Measurements from ENCODE around the gene CCDC57. TPM values are rescaled to one million over a fixed set of nuclear protein-coding genes. Genes with fewer than 3 reads are reported as not detected.

Gene CCDC57
- total and polyA plus RNA-seq, 4 donors = 5.4 to 19.1 (median 11.7) TPM

- TF ChIP-seq EGR1 (IDR thresholded peaks at IDR 0.05; ENCODE audit: low read depth in 2 of 2) (no peak), NR2F2 (IDR thresholded peaks at IDR 0.05) (peak; percentile 64), SP1 (IDR thresholded peaks at IDR 0.05) (peak; percentile 91), JUND (IDR thresholded peaks at IDR 0.05) (peak; percentile 45 to 53), GABPA (IDR thresholded peaks at IDR 0.05 in 1 of 2, conservative IDR thresholded peaks at IDR 0.05 in 1 of 2) (no peak), REST (IDR thresholded peaks at IDR 0.05) (peak; percentile 36), FOXA2 (IDR thresholded peaks at IDR 0.05) (peak; percentile 6), FOXA1 (IDR thresholded peaks at IDR 0.05) (no peak), ATF3 (IDR thresholded peaks at IDR 0.05) (no peak), HNF4A (conservative IDR thresholded peaks at IDR 0.05) (peak; percentile 97 to 99), ZBTB33 (IDR thresholded peaks at IDR 0.05) (no peak), RXRA (IDR thresholded peaks at IDR 0.05) (peak; percentile 78 to 92), RAD21 (IDR thresholded peaks at IDR 0.05) (no peak), TAF1 (conservative IDR thresholded peaks at IDR 0.05) (no peak), HNF4G (IDR thresholded peaks at IDR 0.05) (peak; percentile 98), YY1 (IDR thresholded peaks at IDR 0.05) (no peak)
- TF ChIP-seq, protein P1, sequence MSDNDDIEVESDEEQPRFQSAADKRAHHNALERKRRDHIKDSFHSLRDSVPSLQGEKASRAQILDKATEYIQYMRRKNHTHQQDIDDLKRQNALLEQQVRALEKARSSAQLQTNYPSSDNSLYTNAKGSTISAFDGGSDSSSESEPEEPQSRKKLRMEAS (IDR thresholded peaks at IDR 0.05) = no peak
- TF ChIP-seq, protein P2, sequence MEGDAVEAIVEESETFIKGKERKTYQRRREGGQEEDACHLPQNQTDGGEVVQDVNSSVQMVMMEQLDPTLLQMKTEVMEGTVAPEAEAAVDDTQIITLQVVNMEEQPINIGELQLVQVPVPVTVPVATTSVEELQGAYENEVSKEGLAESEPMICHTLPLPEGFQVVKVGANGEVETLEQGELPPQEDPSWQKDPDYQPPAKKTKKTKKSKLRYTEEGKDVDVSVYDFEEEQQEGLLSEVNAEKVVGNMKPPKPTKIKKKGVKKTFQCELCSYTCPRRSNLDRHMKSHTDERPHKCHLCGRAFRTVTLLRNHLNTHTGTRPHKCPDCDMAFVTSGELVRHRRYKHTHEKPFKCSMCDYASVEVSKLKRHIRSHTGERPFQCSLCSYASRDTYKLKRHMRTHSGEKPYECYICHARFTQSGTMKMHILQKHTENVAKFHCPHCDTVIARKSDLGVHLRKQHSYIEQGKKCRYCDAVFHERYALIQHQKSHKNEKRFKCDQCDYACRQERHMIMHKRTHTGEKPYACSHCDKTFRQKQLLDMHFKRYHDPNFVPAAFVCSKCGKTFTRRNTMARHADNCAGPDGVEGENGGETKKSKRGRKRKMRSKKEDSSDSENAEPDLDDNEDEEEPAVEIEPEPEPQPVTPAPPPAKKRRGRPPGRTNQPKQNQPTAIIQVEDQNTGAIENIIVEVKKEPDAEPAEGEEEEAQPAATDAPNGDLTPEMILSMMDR (IDR thresholded peaks at IDR 0.05; ENCODE audit: low read depth, low read length, missing input control) = no peak
- no peak overlapping the region for H3K4me3 ChIP-seq (ENCODE audit: low read depth in 1 of 3, low read length in 3 of 3)
- peaks cover 0 to 5% (median under 1%) of the 10 kb centered on the region in 4 donors for H3K36me3 ChIP-seq (ENCODE audit: control insufficient read depth in 4 of 4, insufficient read depth in 3 of 4, low read depth in 1 of 4, low read length in 3 of 4)
- no peak overlapping the region for H3K27ac ChIP-seq (ENCODE audit: low read depth in 1 of 2, low read length in 2 of 2)
- no peak overlapping the region for H3K9ac ChIP-seq (ENCODE audit: low read depth in 1 of 2, low read length in 2 of 2)
- H3K4me1 ChIP-seq (ENCODE audit: control insufficient read depth in 4 of 4, insufficient read depth in 4 of 4, low read length in 3 of 4) = peaks cover 0 to 8% (median 0%) of the 10 kb centered on the region in 4 donors
- H3K27me3 ChIP-seq (ENCODE audit: control insufficient read depth in 4 of 4, insufficient read depth in 4 of 4, low read length in 3 of 4) = no peaks in the 10 kb centered on the region
- DNase-seq (ENCODE audit: low spot score) = no peak
- 40% methylated on average over 4 of the region's 4 CpGs for WGBS
- peaks cover 0 to 4% (median under 1%) of the 10 kb centered on the region in 4 donors for H3K9me3 ChIP-seq (ENCODE audit: control insufficient read depth in 4 of 4, low read length in 3 of 4)
Measured at GRCh38 chr17:82175951-82176350, 36.7 kb downstream of the CCDC57 start.

All from liver (tissue), 9 donors.